ENCODE results near the gene DAPK1.

DNA sequence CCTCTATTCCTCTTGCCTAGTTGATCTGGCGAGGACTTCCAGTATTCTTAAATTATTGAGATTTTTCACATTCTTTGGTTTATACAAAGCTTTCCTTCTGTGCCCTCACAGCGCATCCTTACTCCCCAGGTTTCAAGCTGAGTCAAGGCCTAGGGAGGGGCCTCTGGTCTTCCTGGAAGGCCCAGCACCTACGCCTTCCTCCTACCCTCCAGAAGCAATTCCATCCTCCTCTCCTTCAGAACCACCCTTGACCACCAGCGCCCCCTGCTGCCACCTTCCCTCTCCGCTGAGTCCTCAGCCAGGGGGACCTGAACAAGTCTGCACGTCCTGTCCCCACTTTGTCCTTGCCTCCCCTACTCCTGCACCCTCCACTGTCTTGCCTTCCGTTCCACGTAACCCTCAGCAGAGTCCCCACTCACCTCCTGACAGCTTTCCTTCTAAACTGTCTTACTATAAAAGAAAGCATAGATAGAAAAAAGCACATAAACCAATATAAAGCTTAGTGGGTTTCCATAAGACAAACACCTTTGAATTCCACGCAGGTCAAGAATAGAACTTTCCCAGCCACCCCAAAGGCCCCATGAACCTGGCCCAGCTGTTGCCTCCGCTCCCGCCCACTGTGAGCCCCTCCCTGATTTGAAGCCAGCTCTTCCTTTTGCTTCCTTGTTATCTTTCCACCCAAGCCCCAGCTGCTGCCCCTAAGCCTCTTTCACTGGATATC, 165.3 kb downstream of the DAPK1 start:
- TF ChIP-seq, protein P1, sequence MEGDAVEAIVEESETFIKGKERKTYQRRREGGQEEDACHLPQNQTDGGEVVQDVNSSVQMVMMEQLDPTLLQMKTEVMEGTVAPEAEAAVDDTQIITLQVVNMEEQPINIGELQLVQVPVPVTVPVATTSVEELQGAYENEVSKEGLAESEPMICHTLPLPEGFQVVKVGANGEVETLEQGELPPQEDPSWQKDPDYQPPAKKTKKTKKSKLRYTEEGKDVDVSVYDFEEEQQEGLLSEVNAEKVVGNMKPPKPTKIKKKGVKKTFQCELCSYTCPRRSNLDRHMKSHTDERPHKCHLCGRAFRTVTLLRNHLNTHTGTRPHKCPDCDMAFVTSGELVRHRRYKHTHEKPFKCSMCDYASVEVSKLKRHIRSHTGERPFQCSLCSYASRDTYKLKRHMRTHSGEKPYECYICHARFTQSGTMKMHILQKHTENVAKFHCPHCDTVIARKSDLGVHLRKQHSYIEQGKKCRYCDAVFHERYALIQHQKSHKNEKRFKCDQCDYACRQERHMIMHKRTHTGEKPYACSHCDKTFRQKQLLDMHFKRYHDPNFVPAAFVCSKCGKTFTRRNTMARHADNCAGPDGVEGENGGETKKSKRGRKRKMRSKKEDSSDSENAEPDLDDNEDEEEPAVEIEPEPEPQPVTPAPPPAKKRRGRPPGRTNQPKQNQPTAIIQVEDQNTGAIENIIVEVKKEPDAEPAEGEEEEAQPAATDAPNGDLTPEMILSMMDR (IDR thresholded peaks at IDR 0.05) = peak; percentile 83
- TF ChIP-seq EZH2 (IDR thresholded peaks at IDR 0.05) = no peak
- no peak for TF ChIP-seq EZH2phosphoT487 (IDR thresholded peaks at IDR 0.05)

Measured in neural progenitor cell (in vitro differentiated cells).